ENCODE results near the gene CAPN11.

DNA sequence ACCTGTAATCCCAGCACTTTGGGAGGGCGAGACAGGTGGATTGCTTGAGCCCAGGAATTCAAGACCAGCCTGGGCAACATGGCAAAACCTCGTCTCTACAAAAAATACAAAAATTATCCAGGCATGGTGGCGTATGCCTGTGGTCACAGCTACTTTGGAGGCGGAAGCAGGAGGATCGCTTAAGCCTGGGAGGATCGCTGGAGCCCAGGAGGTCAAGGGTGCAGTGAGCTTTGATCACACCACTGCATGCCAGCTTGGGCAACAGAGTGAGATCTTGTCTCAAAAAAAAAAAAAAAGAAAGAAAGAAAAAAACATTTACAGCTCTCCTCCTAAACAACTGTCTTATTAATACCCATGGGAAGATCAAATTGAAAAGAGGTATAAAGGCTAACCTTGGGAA is 49.3 kb downstream of the CAPN11 start:
- TF ChIP-seq, protein P1, sequence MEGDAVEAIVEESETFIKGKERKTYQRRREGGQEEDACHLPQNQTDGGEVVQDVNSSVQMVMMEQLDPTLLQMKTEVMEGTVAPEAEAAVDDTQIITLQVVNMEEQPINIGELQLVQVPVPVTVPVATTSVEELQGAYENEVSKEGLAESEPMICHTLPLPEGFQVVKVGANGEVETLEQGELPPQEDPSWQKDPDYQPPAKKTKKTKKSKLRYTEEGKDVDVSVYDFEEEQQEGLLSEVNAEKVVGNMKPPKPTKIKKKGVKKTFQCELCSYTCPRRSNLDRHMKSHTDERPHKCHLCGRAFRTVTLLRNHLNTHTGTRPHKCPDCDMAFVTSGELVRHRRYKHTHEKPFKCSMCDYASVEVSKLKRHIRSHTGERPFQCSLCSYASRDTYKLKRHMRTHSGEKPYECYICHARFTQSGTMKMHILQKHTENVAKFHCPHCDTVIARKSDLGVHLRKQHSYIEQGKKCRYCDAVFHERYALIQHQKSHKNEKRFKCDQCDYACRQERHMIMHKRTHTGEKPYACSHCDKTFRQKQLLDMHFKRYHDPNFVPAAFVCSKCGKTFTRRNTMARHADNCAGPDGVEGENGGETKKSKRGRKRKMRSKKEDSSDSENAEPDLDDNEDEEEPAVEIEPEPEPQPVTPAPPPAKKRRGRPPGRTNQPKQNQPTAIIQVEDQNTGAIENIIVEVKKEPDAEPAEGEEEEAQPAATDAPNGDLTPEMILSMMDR (conservative IDR thresholded peaks at IDR 0.05; ENCODE audit: low read length): no peak
- no peak for TF ChIP-seq EZH2phosphoT487 (IDR thresholded peaks at IDR 0.05; ENCODE audit: borderline replicate concordance, low read depth, low read length)

Measured in OCI-LY7 (cell line).